ENCODE data around the gene KCNQ1. TPM values are rescaled to one million over a fixed set of nuclear protein-coding genes. Genes with fewer than 3 reads are reported as not detected.

The KCNQ1 gene
- total RNA-seq, 4 donors from 2014 or later, result 5.6 to 46.8 (median 24.6) TPM

DNA sequence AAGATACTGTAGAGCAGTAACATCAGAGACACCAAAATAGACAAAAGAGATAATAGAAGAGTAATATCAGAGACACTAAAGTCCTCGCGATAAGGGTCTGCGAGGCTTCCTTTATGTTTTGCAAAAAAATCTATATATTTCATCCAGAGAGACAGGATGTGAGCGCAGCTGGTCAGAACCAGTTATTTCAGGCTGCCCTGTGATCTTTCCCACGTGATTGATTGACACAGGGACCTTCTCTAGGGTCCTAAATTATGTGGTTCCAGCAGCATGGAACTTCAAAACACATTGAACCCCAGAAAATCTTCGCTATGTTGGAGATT, 118.0 kb downstream of the KCNQ1 start:
- TF ChIP-seq POLR2A (IDR thresholded peaks at IDR 0.05) (no peak), POLR2AphosphoS5 (IDR thresholded peaks at IDR 0.05) (no peak), EP300 (IDR thresholded peaks at IDR 0.05; ENCODE audit: low read depth) (no peak)
- TF ChIP-seq, protein P1, sequence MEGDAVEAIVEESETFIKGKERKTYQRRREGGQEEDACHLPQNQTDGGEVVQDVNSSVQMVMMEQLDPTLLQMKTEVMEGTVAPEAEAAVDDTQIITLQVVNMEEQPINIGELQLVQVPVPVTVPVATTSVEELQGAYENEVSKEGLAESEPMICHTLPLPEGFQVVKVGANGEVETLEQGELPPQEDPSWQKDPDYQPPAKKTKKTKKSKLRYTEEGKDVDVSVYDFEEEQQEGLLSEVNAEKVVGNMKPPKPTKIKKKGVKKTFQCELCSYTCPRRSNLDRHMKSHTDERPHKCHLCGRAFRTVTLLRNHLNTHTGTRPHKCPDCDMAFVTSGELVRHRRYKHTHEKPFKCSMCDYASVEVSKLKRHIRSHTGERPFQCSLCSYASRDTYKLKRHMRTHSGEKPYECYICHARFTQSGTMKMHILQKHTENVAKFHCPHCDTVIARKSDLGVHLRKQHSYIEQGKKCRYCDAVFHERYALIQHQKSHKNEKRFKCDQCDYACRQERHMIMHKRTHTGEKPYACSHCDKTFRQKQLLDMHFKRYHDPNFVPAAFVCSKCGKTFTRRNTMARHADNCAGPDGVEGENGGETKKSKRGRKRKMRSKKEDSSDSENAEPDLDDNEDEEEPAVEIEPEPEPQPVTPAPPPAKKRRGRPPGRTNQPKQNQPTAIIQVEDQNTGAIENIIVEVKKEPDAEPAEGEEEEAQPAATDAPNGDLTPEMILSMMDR (IDR thresholded peaks at IDR 0.05), result no peak
- peaks cover 0 to 15% (median 10%) of the 10 kb centered on the region in 4 donors for H3K4me1 ChIP-seq
- 86 to 92% methylated on average over 4 to 6 of the region's 6 CpGs for WGBS, 2 donors (ENCODE audit: low coverage in 1 of 2)
- H3K4me3 ChIP-seq, result no peak overlapping the region
- H3K27ac ChIP-seq, result no peak overlapping the region
- no peaks in the 10 kb centered on the region for H3K36me3 ChIP-seq
- no peaks in the 10 kb centered on the region for H3K27me3 ChIP-seq
- no peak for DNase-seq
- H3K9me3 ChIP-seq, result no peaks in the 10 kb centered on the region
- intact Hi-C loops (cut with DNase I; ENCODE audit: low total_unique reads) (no loop called here), in situ Hi-C loops (cut with MboI; ENCODE audit: low pct_ligation_motif_present in 1 of 4, low pct_unique_long_range_greater_than_20kb in 1 of 4, low sequenced_read_pairs in 3 of 4) (no loop called here)

DNA sequence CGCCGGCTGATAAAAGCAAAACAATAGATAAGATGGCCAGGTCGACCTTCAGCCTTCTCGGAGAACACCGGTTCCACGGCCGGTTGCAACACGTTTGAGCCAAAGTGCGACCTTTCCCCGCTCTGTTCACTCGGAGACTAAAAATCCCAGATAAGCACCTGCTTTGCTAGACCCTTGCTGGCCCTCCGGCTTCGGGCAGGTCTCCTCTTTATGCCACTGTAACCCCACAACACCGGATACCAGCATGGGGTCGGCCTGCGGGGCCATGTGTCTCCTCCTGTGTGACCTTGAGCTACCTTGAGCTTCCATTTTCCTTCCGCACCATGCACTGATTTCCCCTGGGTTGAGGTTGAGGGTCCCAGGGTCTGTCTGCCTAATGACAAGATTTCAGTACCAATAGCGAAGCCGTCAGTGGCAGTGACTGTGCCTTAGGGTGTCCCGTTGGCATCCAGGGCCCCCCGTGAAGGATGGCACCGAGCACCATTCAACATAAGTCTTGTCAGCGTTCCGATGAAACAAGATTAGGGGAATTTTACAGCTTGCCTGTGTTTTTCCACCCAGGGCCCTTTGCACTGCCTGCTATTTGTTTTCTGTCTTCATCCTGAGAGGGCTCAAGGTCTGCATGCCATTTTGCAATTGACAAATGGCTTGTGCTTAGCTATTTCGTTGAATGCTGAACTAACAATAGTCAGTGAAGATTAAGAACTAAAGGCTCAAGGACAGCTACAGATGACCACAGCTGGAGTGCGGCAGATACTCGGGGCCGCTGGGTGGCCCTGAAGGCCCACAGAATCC, 118.6 kb downstream of the KCNQ1 start:
- WGBS, 2 donors (ENCODE audit: low coverage in 1 of 2), result 93% methylated on average over 28 of the region's 28 CpGs; no CpG with 5 or more reads in 1 of the 2 donors
- Histone ChIP-seq H3K9me3 (no peaks in the 10 kb centered on the region), H3K27ac (no peak overlapping the region), H3K4me3 (no peak overlapping the region), H3K4me1 (peaks cover 0 to 15% (median 10%) of the 10 kb centered on the region in 4 donors), H3K36me3 (no peaks in the 10 kb centered on the region), H3K27me3 (no peaks in the 10 kb centered on the region)
- TF ChIP-seq POLR2A (IDR thresholded peaks at IDR 0.05) (no peak), EP300 (IDR thresholded peaks at IDR 0.05; ENCODE audit: low read depth) (no peak), POLR2AphosphoS5 (IDR thresholded peaks at IDR 0.05) (no peak)
- TF ChIP-seq, protein P1 (IDR thresholded peaks at IDR 0.05), result no peak
- in situ Hi-C loops (cut with MboI; ENCODE audit: low pct_ligation_motif_present in 1 of 4, low pct_unique_long_range_greater_than_20kb in 1 of 4, low sequenced_read_pairs in 3 of 4), result no loop called here
- intact Hi-C loops (cut with DNase I; ENCODE audit: low total_unique reads), result no loop called here
- no peak for DNase-seq

DNA sequence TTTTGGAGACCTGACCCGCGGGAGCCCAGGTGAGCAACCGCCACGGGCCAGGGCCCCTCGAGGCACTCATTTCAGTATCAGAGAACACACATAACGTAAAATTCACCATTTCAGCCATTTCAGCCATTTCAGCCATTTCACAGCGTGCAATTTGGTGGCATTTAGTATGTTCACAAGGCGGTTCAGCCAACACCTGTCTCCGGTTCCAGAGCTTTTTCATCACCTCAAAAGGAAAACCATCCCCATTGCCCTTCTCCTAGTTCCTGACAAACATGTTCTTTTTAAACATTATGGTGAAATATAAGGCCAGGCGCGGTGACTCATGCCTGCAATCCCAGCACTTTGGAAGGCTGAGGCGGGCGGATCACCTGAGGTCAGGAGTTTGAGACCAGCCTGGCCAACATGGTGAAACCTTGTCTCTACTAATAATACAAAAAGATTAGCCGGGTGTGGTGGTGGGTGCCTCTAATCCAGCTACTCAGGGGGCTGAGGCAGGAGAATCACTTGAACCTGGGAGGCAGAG, 119.3 kb downstream of the KCNQ1 start:
- intact Hi-C loops (cut with DNase I; ENCODE audit: low total_unique reads), result no loop called here
- no peak overlapping the region for H3K27ac ChIP-seq
- peaks cover 0 to 15% (median 10%) of the 10 kb centered on the region in 4 donors for H3K4me1 ChIP-seq
- 86 to 96% methylated on average over 3 to 14 of the region's 14 CpGs for WGBS, 2 donors (ENCODE audit: low coverage in 1 of 2)
- H3K9me3 ChIP-seq, result no peaks in the 10 kb centered on the region
- no peak for DNase-seq
- H3K36me3 ChIP-seq, result no peaks in the 10 kb centered on the region
- H3K27me3 ChIP-seq, result no peaks in the 10 kb centered on the region
- H3K4me3 ChIP-seq, result no peak overlapping the region
- TF ChIP-seq, protein P1 (IDR thresholded peaks at IDR 0.05), result no peak
- TF ChIP-seq EP300 (IDR thresholded peaks at IDR 0.05; ENCODE audit: low read depth) (no peak), POLR2AphosphoS5 (IDR thresholded peaks at IDR 0.05) (no peak), POLR2A (IDR thresholded peaks at IDR 0.05) (no peak)
- in situ Hi-C loops (cut with MboI; ENCODE audit: low pct_ligation_motif_present in 1 of 4, low pct_unique_long_range_greater_than_20kb in 1 of 4, low sequenced_read_pairs in 3 of 4), result no loop called here

DNA sequence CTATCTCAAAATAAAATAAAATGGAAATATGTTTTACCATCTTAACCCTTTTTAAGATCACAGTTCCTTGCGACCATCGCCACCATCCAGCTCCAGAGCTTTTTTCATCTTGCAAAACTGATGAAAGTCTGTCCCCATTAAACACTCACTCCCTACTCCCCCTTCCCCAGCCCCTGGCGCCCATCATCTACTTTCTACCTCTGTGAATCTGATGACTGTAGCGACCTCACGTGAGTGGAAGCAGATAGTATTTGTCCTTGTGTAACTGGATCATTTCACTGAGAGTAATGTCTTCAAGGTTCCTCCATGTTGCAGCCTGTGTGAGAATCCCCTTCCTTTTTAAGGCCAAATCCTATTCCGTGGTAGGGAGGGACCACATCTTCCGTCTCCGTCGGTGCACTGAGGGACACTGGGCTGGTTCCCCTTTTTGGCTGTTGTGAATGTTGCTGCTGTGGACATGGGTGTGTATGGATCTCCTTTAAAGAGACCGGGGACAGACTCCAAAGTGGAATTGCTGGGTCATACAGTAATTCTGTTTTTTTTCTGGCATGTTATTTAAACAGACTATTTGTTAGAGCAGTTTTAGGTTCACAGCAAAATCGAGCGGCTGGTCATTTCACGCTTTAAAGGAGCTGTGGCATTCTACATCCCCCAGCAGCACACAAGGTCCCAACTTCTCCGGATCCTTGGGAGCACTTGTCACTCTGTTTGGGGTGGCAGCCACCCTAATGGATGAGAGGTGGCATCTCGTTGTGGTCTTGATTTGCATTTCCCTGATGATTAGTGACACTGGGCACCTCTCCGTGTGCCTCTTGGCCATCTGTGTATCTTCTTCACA, 120.0 kb downstream of the KCNQ1 start:
- Histone ChIP-seq H3K4me3 (no peak overlapping the region), H3K4me1 (peaks cover 0 to 15% (median 10%) of the 10 kb centered on the region in 4 donors), H3K27me3 (no peaks in the 10 kb centered on the region), H3K27ac (no peak overlapping the region), H3K36me3 (no peaks in the 10 kb centered on the region), H3K9me3 (no peaks in the 10 kb centered on the region)
- TF ChIP-seq POLR2AphosphoS5 (IDR thresholded peaks at IDR 0.05), result no peak
- no peak for TF ChIP-seq POLR2A (IDR thresholded peaks at IDR 0.05)
- TF ChIP-seq, protein P1 (IDR thresholded peaks at IDR 0.05), result no peak
- TF ChIP-seq EP300 (IDR thresholded peaks at IDR 0.05; ENCODE audit: low read depth), result no peak
- 84 to 93% methylated on average over 7 to 16 of the region's 16 CpGs for WGBS, 2 donors (ENCODE audit: low coverage in 1 of 2)
- no peak for DNase-seq
- in situ Hi-C loops (cut with MboI; ENCODE audit: low pct_ligation_motif_present in 1 of 4, low pct_unique_long_range_greater_than_20kb in 1 of 4, low sequenced_read_pairs in 3 of 4) (no loop called here), intact Hi-C loops (cut with DNase I; ENCODE audit: low total_unique reads) (no loop called here)
